ENCODE measurements around the gene EGFL6.

Gene EGFL6

DNA sequence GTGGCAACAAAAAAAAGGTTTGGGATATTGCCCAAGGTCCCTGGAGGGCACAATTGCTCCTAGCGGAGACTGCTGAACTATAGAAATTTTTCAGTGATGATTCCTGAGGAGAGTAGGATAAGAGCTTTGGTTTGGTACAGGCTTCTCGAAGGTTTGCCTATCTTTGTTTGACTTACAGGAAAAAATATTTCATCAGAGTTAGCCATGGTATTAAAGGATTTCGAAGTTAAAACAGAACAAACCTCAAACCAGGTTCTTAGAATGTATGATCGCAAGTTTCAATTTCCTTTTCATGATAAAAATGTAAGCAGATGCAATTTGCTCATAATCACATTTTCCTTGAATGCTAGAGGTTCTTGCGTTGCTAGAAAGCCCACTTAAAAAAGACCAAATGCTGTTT lies 1.7 kb downstream of the EGFL6 start:
- H3K27me3 Mint-ChIP-seq: peaks cover 17% of the 10 kb centered on the region
- H3K4me3 Mint-ChIP-seq: no peak overlapping the region
- H3K36me3 Mint-ChIP-seq: no peaks in the 10 kb centered on the region
- peaks cover 7% of the 10 kb centered on the region for H3K4me1 Mint-ChIP-seq
- H3K9me3 Mint-ChIP-seq: no peaks in the 10 kb centered on the region
- H3K27ac Mint-ChIP-seq: no peak overlapping the region

DNA sequence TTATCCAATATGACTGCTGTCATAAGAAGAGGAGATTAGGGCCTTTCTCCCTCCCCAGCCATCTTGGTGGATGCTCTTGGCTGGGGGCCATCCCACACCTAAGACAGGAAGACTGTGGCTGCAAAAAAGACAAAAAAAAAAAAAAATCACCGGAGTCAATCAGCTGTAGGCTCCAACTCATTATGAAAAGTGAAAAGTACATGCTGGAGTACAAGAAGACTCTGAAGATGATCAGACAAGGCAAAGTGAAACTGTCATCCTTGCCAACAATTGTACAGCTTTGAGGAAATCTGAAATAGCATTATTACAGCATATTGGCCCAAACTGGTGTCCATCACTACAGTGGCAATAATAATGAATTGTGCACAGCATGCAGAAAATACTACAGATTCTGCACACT lies 5.2 kb downstream of the EGFL6 start:
- Mint-ChIP-seq H3K9me3 (no peaks in the 10 kb centered on the region), H3K27ac (no peak overlapping the region), H3K4me3 (no peak overlapping the region), H3K27me3 (peaks cover 4% of the 10 kb centered on the region), H3K4me1 (peaks cover 7% of the 10 kb centered on the region), H3K36me3 (no peaks in the 10 kb centered on the region)

- H3K4me3 Mint-ChIP-seq: no peak overlapping the region
- no peaks in the 10 kb centered on the region for H3K9me3 Mint-ChIP-seq
- no peaks in the 10 kb centered on the region for H3K36me3 Mint-ChIP-seq
- peaks cover 3% of the 10 kb centered on the region for H3K27me3 Mint-ChIP-seq
- H3K27ac Mint-ChIP-seq: no peak overlapping the region
- no peaks in the 10 kb centered on the region for H3K4me1 Mint-ChIP-seq
Observed at GRCh38 chrX:13579661-13580060, 10.3 kb downstream of the EGFL6 start.

DNA sequence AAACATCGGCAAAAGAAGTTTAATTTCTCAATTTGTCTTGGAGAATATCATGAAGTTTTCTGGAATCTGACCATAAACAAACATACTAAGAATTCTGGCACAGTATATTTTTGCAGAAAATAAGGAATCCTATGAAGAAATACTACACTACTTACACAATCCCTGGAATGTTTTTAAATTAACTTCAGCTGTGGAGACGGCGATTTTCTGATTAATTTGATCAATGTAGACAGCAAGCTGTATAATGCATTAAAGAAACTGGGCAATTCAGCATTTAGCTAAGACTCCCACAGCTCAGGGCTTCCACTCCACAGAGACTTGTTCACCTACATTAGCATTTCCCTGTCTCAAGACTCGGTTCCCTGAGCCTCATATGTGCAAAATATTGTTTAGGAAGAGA lies 12.2 kb downstream of the EGFL6 start:
- Mint-ChIP-seq H3K27me3 (peaks cover 4% of the 10 kb centered on the region), H3K9me3 (peaks cover 1% of the 10 kb centered on the region), H3K36me3 (no peaks in the 10 kb centered on the region), H3K27ac (no peak overlapping the region), H3K4me1 (no peaks in the 10 kb centered on the region), H3K4me3 (no peak overlapping the region)

GRCh38 chrX:13587786-13588477 lies 18.5 kb downstream of the EGFL6 start:
- Mint-ChIP-seq H3K9me3 (peaks cover 5% of the 10 kb centered on the region), H3K36me3 (peaks cover 2% of the 10 kb centered on the region), H3K4me1 (no peaks in the 10 kb centered on the region), H3K4me3 (no peak overlapping the region), H3K27ac (no peak overlapping the region), H3K27me3 (peaks cover 9% of the 10 kb centered on the region)

- peaks cover 5% of the 10 kb centered on the region for H3K9me3 Mint-ChIP-seq
- H3K4me3 Mint-ChIP-seq: no peak overlapping the region
- no peaks in the 10 kb centered on the region for H3K4me1 Mint-ChIP-seq
- peaks cover 8% of the 10 kb centered on the region for H3K27me3 Mint-ChIP-seq
- H3K27ac Mint-ChIP-seq: no peak overlapping the region
- H3K36me3 Mint-ChIP-seq: peaks cover 2% of the 10 kb centered on the region
Observed at GRCh38 chrX:13590207-13590606, 20.8 kb downstream of the EGFL6 start.

GRCh38 chrX:13590914-13591313 lies 21.5 kb downstream of the EGFL6 start:
- H3K4me3 Mint-ChIP-seq: no peak overlapping the region
- no peaks in the 10 kb centered on the region for H3K4me1 Mint-ChIP-seq
- H3K36me3 Mint-ChIP-seq: peaks cover 2% of the 10 kb centered on the region
- peaks cover 5% of the 10 kb centered on the region for H3K9me3 Mint-ChIP-seq
- peaks cover 8% of the 10 kb centered on the region for H3K27me3 Mint-ChIP-seq
- H3K27ac Mint-ChIP-seq: no peak overlapping the region

GRCh38 chrX:13597874-13598273 lies 28.5 kb downstream of the EGFL6 start:
- Mint-ChIP-seq H3K27ac (no peak overlapping the region), H3K36me3 (no peaks in the 10 kb centered on the region), H3K27me3 (peaks cover 3% of the 10 kb centered on the region), H3K4me3 (no peak overlapping the region), H3K9me3 (no peaks in the 10 kb centered on the region), H3K4me1 (no peaks in the 10 kb centered on the region)

- no peak overlapping the region for H3K4me3 Mint-ChIP-seq
- no peaks in the 10 kb centered on the region for H3K36me3 Mint-ChIP-seq
- H3K9me3 Mint-ChIP-seq: no peaks in the 10 kb centered on the region
- H3K27ac Mint-ChIP-seq: no peak overlapping the region
- no peaks in the 10 kb centered on the region for H3K27me3 Mint-ChIP-seq
- H3K4me1 Mint-ChIP-seq: no peaks in the 10 kb centered on the region
Observed at GRCh38 chrX:13598877-13599276, 29.5 kb downstream of the EGFL6 start.

GRCh38 chrX:13599491-13599890 lies 30.1 kb downstream of the EGFL6 start:
- no peaks in the 10 kb centered on the region for H3K9me3 Mint-ChIP-seq
- no peaks in the 10 kb centered on the region for H3K4me1 Mint-ChIP-seq
- H3K27ac Mint-ChIP-seq: no peak overlapping the region

GRCh38 chrX:13605611-13606010 lies 36.2 kb downstream of the EGFL6 start:
- Mint-ChIP-seq H3K36me3 (no peaks in the 10 kb centered on the region), H3K9me3 (no peaks in the 10 kb centered on the region), H3K4me3 (no peak overlapping the region), H3K27me3 (no peaks in the 10 kb centered on the region), H3K4me1 (no peaks in the 10 kb centered on the region), H3K27ac (no peak overlapping the region)

More at GRCh38 chrX:13599491-13599890, 30.1 kb downstream of the EGFL6 start:
- Mint-ChIP-seq H3K36me3 (no peaks in the 10 kb centered on the region), H3K27me3 (no peaks in the 10 kb centered on the region), H3K4me3 (no peak overlapping the region)

DNA sequence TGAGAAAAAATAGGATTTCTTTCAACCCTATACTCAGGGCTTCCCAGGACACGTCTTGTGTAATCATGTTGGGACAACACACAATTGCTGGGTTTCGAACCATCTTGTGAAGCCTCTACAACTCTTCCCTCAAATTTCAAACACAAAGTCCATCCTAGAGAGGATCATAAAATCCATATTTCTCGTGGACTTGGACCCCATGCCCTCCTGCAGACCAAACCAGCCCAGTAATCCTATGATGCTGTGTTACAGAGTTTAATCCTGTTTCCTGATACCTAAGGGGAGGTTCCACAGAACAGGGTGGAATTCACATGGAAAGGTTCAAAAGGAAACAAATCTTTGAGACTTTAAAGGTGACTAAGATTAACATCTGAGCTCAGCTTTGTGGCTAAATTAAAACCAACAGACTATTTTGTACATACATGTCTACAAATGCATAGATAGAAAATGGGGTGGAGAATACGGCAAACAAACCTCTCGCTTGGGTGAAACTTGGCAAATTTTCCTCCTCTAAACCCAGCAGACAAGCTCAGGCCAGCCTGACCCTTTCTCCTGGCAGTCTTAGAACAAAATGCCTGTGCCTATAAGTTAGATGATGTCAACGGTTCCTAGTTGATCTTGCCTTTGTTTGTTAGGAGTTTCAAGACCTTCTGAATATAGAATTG lies 38.1 kb downstream of the EGFL6 start:
- no peaks in the 10 kb centered on the region for H3K9me3 Mint-ChIP-seq
- H3K36me3 Mint-ChIP-seq: no peaks in the 10 kb centered on the region
- no peak overlapping the region for H3K27ac Mint-ChIP-seq
- no peak overlapping the region for H3K4me3 Mint-ChIP-seq
- no peaks in the 10 kb centered on the region for H3K4me1 Mint-ChIP-seq
- H3K27me3 Mint-ChIP-seq: no peaks in the 10 kb centered on the region

- Mint-ChIP-seq H3K36me3 (no peaks in the 10 kb centered on the region), H3K4me1 (no peaks in the 10 kb centered on the region), H3K4me3 (no peak overlapping the region), H3K27ac (no peak overlapping the region), H3K9me3 (no peaks in the 10 kb centered on the region), H3K27me3 (no peaks in the 10 kb centered on the region)
Observed at GRCh38 chrX:13607996-13608365, 38.6 kb downstream of the EGFL6 start.

- Mint-ChIP-seq H3K4me3 (no peak overlapping the region), H3K36me3 (no peaks in the 10 kb centered on the region), H3K4me1 (no peaks in the 10 kb centered on the region), H3K27me3 (no peaks in the 10 kb centered on the region), H3K27ac (no peak overlapping the region), H3K9me3 (no peaks in the 10 kb centered on the region)
Observed at GRCh38 chrX:13614154-13614553, 44.8 kb downstream of the EGFL6 start.

GRCh38 chrX:13620207-13620606 lies 50.8 kb downstream of the EGFL6 start:
- H3K27me3 Mint-ChIP-seq: no peaks in the 10 kb centered on the region
- H3K4me3 Mint-ChIP-seq: no peak overlapping the region
- peaks cover 3% of the 10 kb centered on the region for H3K36me3 Mint-ChIP-seq
- H3K4me1 Mint-ChIP-seq: no peaks in the 10 kb centered on the region
- H3K9me3 Mint-ChIP-seq: no peaks in the 10 kb centered on the region
- no peak overlapping the region for H3K27ac Mint-ChIP-seq

DNA sequence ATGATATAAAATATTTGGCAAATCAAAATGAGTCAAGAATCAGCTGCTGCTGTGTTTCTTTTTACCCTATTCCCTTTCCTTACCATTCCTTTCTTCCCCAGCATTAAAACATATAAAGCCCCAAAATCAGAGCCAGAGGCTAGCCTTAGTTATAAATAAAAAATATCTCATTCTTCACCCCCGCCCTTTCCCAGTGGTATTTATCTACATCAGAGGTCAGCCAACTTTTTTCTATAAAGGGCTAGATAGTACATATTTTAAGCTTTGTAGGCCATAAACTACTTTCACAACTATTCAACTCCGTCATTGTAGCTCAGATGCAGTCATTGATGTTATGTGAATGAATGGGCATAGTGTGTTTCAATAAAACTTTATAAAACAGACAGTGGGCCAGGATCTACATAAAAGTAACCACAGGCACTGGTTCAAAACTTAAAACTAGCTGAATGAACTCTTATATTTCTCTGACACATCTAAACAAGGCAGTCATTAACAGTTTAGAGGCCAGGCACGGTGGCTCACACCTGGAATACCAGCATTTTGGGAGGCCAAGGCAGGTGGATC lies 53.1 kb downstream of the EGFL6 start:
- Mint-ChIP-seq H3K27me3 (peaks cover 2% of the 10 kb centered on the region), H3K9me3 (no peaks in the 10 kb centered on the region), H3K4me1 (no peaks in the 10 kb centered on the region), H3K4me3 (no peak overlapping the region), H3K27ac (no peak overlapping the region), H3K36me3 (peaks cover 3% of the 10 kb centered on the region)
